Activated CD4-positive, alpha-beta T cell treated with anti-CD3 and anti-CD28 coated beads, Interleukin-2, amount 50 U/mL, for 1 hour (primary cell): Measurements from ENCODE around the gene ADARB2.
"Not testable (repeated sequence)": the region's sequence is repeated elsewhere in the genome, so short reads cannot be mapped to it uniquely, and the experiment has no call there.

Experiments used
- DNase-seq: peaks from one replicate; pipeline ENCODE4 v3.0.0-alpha.2; 2020

Gene ADARB2

DNA sequence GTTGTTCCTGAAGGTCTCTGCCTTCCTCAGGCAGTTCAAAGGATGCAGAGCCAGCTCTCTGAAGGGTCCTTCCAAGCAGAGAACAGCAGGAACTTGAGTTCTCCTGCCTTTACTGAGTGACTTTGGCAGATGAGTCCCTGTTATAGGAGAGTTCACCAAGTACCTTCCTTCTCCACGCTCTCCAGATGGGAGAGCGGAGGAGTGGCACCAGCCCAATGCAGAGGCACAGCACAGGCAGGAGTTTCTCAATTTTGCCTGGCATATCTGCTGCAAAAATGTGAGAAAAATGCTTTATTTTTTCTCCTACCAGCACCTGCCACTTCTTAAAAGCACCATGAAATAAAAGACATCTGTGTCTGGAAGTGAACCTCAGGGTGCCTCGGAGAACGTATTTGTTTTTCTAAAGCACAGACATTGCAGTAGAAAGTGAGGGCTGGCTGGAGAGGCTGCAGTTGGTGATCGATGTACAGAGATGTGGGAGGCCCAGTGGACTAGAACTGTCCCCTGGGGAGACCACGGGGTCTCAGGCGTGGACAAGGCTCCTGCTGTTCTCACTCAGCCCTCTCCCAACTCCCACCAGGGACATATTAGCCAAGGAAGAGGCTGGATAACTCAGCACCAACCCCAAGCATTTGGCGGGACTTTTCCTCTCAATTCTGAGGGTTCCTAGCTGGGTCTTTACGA, 506.6 kb downstream of the ADARB2 start:
- DNase-seq, result no peak

DNA sequence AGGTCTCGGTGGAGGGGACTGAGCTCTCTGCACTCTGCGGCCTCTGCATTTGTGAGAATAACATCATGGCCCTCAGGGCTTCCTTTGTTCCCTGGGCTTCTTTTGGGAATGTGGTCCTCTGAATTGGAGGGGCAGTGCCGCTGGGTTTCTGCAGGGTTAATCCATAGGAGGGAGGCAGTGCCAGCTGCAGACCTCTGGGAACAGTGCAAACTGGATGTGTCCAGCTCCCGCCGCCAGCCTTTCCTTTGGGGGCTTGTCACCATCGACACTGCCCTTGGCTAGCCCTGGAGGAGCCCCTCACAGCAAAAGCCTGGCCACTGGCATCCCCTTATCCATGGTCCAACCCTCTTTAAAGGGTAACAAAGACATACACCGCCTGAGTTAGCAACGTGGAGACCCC, 507.2 kb downstream of the ADARB2 start:
- DNase-seq, result no peak

DNA sequence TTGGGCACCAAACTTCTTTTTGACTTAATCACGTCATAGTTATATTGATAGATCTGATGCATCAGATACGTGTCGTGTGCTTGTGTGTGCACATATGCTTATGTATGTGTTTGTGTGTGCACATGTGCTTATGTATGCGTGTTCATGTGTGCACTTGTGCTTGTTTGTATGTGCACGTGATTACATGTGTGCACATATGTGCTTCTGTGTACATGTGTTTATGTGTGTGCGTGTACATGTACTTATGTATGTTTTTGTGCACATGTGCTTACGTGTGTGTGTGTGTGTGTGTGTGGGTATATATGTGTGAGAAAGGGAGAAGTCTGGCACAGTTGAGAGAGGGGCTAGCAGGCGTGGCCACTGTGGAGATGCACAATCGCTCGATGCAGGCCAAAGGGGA, 507.8 kb downstream of the ADARB2 start:
- no peak for DNase-seq

DNA sequence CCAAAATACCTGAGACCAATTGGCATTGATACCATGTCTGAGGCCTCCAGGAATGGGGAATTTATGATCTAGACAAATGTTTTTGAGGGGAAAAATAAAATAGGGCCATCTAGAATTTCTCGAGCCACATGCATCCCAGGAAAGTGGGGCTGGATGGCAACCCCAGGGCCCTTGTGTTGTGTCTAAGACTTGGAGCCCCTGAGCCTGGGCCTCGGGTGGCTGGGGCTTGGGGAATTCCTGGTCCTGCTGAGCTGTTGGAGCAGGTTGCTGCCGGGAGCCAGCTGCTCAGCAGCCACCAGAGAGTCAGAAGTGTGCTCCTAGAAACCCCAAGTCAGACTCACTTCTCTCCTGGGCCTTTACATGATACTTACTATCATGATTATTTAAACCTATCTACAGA, 508.2 kb downstream of the ADARB2 start:
- DNase-seq, result no peak

DNA sequence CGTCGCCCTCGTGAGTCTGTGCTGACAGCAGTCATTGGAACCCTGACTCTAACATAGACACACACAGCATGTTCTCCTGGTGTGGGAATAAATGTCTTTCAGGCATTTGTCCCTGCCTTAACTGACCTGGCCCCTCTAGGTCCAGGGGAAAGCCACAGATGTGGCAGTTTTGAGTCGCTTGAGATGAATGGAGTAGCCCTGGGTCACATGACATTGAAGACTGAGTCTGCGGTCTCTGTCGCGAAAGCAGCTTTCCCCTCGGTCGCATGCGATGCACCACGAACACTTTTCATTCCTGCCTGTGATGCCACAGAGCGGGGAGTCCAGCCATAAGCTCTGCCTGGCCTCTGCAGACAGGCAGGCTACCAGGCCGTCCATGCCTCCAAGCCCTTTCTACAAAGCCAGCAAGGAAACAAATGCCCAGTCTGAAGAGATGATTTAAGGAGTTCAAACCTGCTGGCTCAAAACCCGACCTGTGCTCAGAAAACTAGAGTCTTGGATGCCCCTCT, 508.8 kb downstream of the ADARB2 start:
- DNase-seq, result no peak

DNA sequence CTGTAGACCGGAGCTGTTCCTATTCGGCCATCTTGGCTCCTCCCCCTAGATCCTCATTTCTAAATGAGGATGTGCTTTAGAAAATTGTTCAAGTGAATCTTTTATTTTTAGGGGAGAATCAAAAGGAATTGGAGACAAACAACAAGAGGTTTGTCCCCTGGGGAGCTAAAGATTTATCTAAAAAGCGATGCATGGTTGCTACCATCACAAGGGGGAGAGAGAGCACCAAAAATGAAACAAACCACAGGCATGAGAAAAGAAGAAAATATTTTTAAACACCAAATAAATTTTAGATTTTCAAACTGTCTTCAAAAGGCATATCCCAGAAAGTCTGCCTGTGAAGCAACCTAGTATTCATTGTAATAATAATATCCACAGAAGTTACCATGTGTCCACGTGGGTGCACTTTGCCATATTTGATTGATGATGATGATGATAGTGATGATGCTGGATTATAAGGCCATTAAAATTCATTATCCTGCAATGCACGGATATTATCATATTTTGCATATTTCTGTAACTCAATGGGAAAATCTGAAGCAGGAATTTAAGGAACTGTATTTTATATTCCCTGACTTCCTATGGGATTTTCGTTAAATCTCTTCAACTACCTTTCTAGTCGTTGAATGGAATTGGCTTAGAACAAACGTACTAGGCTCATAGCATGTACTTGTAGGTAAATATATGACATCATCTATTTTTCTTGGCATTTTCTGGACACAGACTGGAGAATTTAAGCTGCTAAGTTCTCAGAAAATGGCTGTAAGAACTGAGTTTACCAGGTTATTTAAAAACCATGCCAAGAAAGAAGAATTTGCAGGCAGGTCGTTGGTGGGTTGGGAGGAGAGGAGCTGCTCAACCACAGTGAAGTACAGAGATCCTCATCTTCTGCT, 509.6 kb downstream of the ADARB2 start:
- DNase-seq, result no peak

DNA sequence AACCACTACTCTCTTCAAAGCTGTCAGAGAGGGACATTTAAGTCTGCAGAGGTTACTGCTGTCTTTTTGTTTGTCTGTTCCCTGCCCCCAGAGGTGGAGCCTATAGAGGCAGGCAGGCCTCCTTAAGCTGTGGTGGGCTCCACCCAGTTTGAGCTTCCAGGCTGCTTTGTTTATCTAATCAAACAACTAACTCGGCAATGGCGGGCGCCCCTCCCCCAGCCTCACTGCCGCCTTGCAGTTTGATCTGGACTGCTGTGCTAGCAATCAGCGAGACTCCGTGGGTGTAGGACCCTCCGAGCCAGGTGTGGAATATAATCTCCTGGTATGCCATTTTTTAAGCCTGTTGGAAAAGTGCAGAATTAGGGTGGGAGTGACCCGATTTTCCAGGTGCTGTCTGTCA, 510.4 kb downstream of the ADARB2 start:
- DNase-seq, result not testable (repeated sequence)

DNA sequence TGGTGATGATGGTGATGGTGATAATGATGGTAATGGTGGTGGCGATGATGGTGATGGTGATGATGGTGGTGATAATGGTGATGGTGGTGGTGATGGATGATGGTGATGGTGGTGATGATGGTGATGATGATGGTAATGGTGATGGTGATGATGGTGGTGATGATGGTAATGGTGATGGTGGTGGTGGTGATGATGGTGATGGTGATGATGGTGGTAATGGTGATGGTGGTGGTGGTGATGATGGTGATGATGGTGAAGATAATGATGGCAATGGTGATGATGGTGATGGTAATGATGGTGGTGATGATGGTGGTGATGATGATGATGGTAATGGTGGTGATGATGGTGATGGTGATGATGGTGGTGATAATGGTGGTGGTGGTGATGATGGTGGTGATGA, 517.5 kb downstream of the ADARB2 start:
- DNase-seq, result not testable (repeated sequence)

DNA sequence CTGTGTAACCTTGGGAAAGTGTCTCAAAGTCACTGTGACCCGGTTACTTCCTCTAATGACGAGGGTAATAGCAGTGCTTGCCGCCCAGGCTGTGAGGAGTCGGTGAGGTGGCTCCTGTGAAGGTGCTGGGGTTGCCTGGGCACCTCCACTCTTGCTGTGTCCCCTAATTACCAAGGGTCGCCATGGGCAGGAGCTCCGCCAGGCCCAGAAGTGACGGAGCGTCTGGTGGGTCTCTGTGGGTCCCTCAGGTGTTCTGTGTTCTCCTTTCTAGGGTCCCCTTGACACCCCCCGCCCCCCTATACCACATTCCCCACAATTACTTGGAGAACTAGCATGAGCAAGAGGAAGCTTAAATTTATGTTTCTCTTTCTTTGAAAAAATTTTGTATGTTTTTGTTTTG, 519.7 kb downstream of the ADARB2 start:
- no peak for DNase-seq

DNA sequence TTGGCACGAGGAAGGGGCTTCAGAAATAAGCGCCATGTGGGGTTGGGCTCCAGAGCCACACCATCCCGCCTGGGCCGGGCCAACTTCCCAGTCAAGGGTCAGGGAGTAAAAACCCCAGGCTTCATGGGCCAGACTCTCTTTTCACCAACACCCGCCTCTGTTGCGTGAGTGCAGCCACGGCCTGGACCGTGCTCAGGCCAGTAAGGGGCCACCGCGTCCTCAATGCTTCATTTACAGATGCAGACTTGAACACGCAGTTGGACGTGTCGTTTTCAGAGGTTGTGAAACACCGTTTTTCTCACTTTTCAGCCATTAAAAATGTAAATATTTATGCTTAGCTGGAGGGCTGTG, 520.1 kb downstream of the ADARB2 start:
- no peak for DNase-seq

DNA sequence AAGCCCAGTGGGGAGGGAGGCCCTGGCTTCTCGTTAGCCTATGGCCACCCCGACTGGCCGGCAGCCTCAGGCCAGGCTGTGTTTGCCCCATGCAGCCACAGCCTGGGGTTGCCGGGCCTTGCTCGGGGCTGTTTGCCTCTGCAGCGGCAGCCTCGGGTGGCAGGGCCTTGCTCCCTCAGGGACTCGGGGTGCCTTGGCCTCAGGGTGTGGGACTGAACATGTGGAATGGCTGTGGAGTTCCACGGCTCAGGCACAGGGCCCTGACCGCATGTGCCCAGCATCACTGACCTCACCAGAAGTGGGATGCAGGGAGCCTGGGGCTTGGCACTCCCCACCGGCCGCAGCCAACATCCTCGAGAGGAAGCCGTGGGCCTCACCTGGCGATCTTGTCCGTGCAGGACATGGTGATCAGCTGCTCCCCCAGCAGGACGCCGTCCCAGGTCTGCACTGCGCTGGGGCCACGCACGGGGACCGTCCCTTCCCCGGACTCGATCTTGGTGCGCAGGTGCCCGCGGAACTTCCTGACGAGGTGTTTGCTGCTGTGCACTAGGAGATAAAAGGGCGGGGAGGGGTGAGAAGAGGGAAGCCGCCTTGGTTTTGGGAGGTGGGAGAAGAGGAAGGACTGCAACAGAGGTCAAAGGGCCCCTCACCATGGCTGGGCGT, 520.6 kb downstream of the ADARB2 start:
- DNase-seq, result no peak

DNA sequence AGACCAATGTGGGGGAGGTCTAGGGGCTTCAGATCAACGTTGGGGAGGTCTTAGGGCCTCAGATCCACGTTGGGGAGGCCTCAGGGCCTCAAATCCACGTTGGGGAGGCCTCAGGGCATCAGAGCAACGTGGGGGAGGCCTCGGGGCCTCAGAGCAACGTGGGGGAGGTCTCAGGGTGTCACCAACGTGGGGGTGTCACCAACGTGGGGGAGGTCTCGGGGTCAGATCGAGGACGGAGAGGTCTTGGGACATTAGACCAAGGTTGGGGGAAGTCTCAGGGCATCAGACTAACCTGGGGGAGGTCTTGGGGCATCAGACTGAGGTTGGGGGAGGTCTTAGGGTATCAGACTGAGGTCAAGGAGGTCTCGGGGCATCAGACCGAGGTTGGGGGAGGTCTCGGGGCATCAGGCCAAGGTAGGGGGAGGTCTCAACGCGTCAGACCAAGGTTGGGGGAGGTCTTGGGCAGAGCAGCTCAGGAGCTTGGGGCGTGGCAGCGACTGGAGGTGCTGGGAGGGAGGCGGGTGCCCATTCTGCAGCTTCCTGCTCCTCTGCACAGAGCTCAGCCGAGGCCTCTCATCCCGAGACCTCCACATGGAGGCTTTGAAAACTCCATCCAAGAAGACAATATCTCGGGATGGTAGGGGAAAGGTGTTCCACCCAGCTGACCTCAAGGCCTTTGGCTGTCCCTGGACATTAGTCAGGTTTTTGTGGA, 521.3 kb downstream of the ADARB2 start:
- no peak for DNase-seq

DNA sequence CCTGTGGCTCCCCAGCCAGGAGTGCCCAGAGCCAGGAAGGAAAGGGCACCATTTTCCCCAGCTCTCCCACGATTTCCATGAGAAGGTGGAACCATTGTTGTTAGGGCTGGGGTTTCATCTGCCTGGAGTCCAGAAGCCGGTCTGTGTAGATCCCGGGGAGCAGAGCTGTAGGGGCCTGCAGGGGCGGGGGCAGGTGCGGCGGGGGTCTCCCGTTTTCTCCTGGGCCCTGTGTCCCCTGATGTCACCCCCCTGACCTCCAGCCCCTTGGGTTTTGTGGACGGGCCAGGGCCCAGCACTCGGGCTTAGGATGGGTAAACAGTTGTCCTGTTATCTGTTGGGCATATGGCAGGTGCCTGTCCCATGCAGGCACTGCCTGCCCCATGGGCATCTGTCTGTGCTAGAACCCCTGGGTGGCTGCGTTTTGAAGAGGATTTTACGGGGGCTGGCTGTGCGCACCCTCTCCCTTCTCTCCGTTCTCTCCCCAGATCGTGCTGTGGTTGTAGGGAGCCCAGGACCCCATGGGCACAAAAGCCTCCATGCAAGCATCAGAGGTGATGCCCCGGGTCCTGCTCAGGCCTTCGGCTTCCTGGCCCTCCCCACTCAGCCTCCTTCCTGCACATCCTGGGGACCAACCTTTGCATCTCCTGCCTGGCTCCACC, 522.3 kb downstream of the ADARB2 start:
- no peak for DNase-seq

DNA sequence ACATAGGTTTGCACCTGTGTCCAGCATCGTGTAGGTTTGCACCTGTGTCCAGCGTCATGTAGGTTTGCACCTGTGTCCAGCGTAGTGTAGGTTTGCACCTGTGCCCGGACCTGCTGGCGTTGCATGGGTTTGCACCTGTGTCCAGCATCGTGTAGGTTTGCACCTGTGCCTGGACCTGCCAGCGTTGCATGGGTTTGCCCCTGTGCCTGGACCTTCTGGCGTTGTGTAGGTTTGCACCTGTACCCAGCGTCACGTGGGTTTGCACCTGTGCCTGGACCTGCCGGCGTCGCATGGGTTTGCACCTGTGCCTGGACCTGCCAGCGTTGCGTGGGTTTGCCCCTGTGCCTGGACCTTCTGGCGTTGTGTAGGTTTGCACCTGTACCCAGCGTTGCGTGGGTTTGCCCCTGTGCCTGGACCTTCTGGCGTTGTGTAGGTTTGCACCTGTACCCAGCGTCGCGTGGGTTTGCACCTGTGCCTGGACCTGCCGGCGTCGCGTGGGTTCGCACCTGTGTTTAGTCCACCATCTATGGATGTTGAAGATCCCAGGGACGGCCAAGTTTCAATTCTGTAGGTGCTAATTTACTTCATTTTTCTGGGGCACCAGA, 523.2 kb downstream of the ADARB2 start:
- no peak for DNase-seq

DNA sequence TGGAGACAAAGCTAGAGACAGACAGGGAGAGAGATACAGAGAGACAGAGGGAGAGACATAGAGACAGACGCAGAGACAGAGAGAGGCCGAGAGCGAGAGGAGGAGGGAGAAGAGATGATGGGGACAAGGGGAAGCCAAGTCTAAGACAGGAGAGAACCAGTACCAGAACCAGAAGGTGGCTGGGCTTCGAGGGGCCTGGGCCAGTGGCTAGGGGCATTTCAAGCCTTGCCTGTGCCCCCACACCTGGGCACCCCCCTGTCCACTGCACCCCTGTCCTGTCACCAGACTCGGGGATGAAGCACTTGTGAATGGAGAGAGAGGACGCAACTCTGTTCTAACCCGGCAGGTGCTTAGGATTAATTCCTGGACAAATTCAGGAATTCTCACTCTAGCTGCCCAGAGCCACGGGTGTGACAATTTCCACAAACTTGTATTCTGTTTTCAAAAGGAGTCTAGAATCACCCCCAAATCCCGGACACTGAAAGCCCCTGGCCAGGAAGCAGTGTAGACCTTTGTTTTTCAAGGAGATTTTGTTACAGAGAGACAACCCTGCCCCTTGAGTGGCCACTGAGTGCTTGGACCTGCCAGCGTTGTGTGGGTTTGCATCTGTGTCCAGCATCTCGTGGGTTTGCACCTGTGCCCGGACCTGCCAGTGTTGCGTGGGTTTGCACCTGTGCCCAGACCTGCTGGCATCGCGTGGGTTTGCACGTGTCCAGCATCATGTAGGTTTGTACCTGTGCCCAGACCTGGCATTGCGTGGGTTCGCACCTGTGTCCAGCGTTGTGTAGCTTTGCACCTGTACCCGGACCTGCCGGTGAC, 523.9 kb downstream of the ADARB2 start:
- no peak for DNase-seq

DNA sequence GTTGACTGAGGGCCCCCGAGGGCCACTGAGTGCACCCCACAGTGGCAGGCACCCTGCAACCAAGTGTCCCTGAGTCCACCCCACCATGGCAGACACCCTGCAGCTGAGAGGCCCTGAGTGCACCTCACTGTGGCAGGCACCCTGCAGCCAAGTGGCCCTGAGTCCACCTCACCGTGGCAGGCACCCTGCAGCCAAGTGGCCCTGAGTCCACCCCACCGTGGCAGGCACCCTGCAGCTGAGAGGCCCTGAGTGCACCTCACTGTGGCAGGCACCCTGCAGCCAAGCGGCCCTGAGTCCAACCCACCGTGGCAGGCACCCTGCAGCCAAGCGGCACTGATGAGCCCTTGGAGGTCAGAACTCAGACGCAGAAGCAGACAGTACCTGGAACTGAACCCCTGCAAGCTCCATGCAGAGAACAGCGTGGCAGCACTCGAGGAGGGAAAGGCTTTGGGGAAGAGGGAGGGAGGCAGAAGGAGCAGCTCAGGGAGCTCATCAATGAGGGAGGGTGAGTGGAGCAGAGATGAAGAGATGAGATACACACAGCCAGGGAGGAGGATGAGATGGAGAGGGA, 524.7 kb downstream of the ADARB2 start:
- no peak for DNase-seq

DNA sequence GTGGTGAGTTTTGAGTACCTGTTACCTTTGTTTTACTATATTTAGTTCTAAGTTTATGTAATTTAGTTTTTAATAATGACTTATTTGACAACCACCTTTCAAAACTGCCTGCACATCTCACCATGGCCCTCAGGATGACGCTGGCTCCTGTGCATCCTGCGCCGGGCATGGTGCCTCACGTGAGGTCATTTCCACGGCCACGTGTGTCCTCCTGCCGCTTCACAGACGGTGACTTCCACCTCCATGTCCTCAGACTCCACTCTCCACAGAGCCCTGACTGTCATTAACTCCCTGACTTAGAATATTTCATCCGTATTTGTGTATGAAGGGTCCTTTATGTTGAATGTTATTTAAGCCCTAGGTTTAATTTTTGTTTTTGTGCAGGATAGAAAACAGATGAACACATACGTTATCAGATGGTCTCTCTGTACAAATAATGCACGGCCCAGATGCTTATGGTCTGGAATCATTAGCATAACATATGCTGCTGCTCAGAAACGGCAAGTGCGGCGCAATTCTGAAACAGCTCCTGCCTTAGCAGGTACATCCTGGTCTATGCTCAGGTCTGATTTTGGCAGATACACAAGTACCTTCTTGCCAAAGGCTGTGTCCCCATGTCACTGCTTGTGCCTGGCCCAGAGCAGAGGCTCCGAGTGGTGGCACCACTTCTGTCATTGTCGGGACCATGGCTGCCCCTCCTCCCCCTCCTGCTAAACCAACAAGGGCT, 525.3 kb downstream of the ADARB2 start:
- no peak for DNase-seq

DNA sequence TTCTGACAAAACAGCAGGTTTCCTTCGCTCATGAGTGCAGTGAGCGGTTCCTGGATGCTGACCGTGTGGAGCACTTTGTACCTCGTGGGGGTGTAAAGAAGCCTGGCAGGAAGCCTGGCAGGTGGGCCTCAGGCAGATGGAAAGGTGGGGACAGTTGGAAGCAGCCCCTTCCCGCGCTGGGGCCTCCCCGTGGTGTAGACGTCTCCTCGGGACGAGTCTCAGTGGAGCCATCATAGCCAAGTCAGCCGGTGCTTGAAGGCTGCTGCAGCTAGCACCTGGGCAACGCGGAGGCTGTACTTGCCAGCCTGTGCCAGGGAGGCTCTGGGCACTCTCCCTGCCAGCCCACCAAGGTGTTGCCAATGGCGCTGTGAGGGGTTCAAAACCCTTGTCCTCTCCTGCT, 526.7 kb downstream of the ADARB2 start:
- DNase-seq, result no peak

DNA sequence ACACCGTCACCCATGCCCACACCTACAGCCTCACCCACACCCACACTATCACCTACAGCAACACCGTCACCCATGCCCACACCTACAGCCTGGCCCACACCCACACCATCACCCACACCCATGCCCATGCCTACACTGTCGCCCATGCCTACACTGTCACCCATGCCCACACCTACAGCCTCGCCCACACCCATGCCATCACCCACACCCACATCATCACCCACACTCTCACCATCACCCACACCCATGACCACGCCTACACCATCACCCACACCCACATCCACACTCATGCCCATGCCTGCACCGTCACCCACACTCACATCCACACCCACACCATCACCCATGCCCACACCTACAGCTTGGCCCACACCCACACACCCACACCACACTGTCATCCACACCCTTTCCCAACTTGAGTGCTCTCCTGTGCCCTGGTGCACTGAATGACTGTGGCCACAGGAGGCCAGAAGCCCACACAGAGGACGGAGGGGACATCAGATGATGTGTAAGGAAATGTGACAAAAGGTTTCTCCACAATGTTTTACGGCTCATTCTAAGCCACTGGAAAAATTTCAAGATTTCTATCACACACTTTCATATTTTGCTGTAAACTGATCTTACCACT, 527.9 kb downstream of the ADARB2 start:
- no peak for DNase-seq
